Measurements from ENCODE around the gene HOXB5. TPM values are rescaled to one million over a fixed set of nuclear protein-coding genes. Genes with fewer than 3 reads are reported as not detected.

The HOXB5 gene
- total RNA-seq, 1 experiment from 2014 or later: 19.8 TPM

DNA sequence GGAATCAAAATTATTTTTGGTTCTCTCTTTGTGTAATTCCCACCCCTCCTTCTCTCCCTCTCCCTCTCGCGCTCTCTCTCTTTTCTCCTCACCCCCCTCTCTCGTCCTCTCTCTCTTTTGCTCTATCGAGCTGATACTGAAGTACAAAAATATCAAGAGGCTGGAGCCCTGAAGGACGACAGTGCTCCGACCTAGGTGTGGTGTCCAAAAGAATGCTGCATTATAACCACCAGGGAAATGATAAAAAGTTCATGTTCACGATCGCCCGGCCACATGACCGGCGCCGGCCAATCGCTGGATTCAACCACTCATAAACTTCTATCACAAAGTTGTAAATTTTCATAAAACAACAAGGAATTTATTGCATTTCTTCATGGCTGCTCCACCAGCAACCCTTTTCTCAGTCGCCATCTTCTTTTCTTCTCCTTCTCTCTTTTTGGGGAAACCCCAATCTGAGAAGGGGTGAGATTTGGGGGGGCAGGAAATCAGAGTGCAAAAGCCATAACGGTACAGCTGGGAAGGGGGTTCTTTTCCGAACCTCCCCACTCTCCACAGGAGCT is 11.3 kb upstream of the HOXB5 start, which contains the start of gene HOXB6 (continued):
- TF ChIP-seq ZBTB33 (IDR thresholded peaks at IDR 0.05; ENCODE audit: extremely low read depth, insufficient replicate concordance, low read length) (peak; percentile 1), SIN3A (IDR thresholded peaks at IDR 0.05; ENCODE audit: low read depth) (no peak)

GRCh38 chr17:48603959-48604769 is 10.6 kb upstream of the HOXB5 start:
- Histone ChIP-seq H3K27ac (ENCODE audit: low read depth, low read length) (peak overlapping the region; percentile 94), H2AFZ (ENCODE audit: low read depth, low read length, poor library complexity, severe bottlenecking) (no peak overlapping the region), H3K9me2 (ENCODE audit: insufficient read depth) (no peaks in the 10 kb centered on the region), H3K4me2 (ENCODE audit: low read length) (peak overlapping the region; percentile 82), H4K20me1 (ENCODE audit: insufficient read depth) (peaks cover 4% of the 10 kb centered on the region; the same call in 1 of the 2 replicates), H3K4me3 (replicated peaks in 1 of 2; ENCODE audit: low read depth in 1 of 2, low read length in 2 of 2) (peak overlapping the region; percentile 78 to 87), H3K36me3 (ENCODE audit: control insufficient read depth in 1 of 2, insufficient read depth in 2 of 2, low read length in 2 of 2) (peaks cover 0 to 4% of the 10 kb centered on the region in 2 experiments; a peak in 1 of 4 replicates), H3K9ac (ENCODE audit: low read length) (peak overlapping the region; percentile 83), H3K27me3 (ENCODE audit: insufficient read depth, low read length) (no peaks in the 10 kb centered on the region), H3K4me1 (ENCODE audit: control insufficient read depth in 1 of 2, insufficient read depth in 2 of 2, low read length in 2 of 2) (peaks cover 40 to 63% of the 10 kb centered on the region in 2 experiments), H3K9me3 (ENCODE audit: control insufficient read depth in 1 of 2, insufficient read depth in 1 of 2, low read depth in 1 of 2, low read length in 2 of 2) (no peaks in the 10 kb centered on the region), H3K79me2 (ENCODE audit: insufficient read depth, low read length) (peaks cover 75% of the 10 kb centered on the region)
- POLR2A ChIA-PET: interaction anchor here (0.7 to 1.6 kb wide), 5 partner anchors 8 to 556 kb away, joined by 3 to 8 read pairs (median 4); partner anchors contain the start of gene NFE2L1
- TF ChIP-seq, protein P1, sequence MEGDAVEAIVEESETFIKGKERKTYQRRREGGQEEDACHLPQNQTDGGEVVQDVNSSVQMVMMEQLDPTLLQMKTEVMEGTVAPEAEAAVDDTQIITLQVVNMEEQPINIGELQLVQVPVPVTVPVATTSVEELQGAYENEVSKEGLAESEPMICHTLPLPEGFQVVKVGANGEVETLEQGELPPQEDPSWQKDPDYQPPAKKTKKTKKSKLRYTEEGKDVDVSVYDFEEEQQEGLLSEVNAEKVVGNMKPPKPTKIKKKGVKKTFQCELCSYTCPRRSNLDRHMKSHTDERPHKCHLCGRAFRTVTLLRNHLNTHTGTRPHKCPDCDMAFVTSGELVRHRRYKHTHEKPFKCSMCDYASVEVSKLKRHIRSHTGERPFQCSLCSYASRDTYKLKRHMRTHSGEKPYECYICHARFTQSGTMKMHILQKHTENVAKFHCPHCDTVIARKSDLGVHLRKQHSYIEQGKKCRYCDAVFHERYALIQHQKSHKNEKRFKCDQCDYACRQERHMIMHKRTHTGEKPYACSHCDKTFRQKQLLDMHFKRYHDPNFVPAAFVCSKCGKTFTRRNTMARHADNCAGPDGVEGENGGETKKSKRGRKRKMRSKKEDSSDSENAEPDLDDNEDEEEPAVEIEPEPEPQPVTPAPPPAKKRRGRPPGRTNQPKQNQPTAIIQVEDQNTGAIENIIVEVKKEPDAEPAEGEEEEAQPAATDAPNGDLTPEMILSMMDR (IDR thresholded peaks at IDR 0.05 in 2 of 3, conservative IDR thresholded peaks at IDR 0.05 in 1 of 3; ENCODE audit: borderline replicate concordance in 1 of 3, insufficient read depth in 1 of 3, low read depth in 2 of 3, low read length in 2 of 3): peak in 1 of 3 experiments; percentile 18; a peak in 2 of 6 replicates
- TF ChIP-seq YY1 (IDR thresholded peaks at IDR 0.05; ENCODE audit: extremely low read depth, insufficient replicate concordance, low read depth, low read length) (peak; percentile 56), POLR2AphosphoS5 (IDR thresholded peaks at IDR 0.05; ENCODE audit: low read depth, low read length) (peak; percentile 84), ZFX (IDR thresholded peaks at IDR 0.05) (peak; percentile 81; the same call in 1 of the 2 replicates), REST (IDR thresholded peaks at IDR 0.05; ENCODE audit: low read depth) (no peak), POLR2A (IDR thresholded peaks at IDR 0.05; ENCODE audit: borderline replicate concordance, extremely low read depth, insufficient read depth, insufficient read length) (peak; percentile 35)
- RAD21 ChIA-PET (ENCODE audit: low non-redundant PET in 1 of 2, low total read pairs in 2 of 2, uncharacterized antibody in 2 of 2, unreplicated experiment in 2 of 2): interaction anchor here in 1 of 2 experiments (0.7 kb wide), 1 partner anchor 389 kb away, joined by 7 read pairs; no protein-coding TSS in a partner anchor
- CTCF ChIA-PET: interaction anchor here (0.7 to 1.2 kb wide), 3 partner anchors 68 to 344 kb away, joined by 5 to 7 read pairs (median 6); no protein-coding TSS in a partner anchor
- intact Hi-C loops (cut with micrococcal nuclease): no loop called here
- peak; percentile 68 for ATAC-seq
- BruUV-seq (replicated peaks): TSS peak; percentile 54
- DNase-seq (ENCODE audit: low read depth, low spot score): peak; percentile 69

All from HCT116 (cell line).